Fibroblast of skin of left quadriceps (primary cell): ENCODE data around the gene ABCC6.
"Not testable (repeated sequence)": the region's sequence is repeated elsewhere in the genome, so short reads cannot be mapped to it uniquely, and the experiment has no call there.

ENCODE experiments used
- DNase-seq, 2 experiments: peaks; one replicate each; pipeline ENCODE4 v3.0.0-alpha.2; 2013; ENCODE audit warnings: low read depth in 2 of 2

ABCC6 gene

DNA sequence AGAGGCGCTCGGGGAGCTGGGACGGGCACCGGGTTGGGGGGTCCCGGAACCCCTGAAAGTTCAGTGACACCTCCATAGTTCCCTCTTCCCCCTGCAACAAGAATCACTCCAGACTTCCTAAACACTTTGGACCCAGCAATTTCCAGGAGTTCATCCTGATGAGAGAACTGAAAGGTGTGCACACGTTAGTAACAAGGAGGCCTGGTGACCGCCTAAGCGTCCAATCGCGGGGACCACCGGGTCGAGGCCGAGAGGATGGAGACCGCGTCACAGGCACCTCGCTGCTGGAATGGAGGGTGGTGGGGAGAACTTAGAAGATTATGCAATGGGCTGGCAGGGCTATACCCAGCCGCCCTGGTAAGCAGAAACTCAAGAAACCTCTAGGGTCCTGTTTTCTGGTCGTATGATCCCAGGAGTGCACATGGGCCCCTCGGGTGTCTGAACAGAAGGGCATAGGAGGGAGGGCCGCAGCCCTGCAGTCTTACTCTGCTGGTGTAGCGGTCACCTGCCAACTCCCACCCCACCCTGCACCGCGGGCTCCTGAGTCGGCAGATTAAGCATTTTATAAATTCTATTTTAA lies 458 bp upstream of the ABCC6 start:
- DNase-seq: not testable (repeated sequence)

DNA sequence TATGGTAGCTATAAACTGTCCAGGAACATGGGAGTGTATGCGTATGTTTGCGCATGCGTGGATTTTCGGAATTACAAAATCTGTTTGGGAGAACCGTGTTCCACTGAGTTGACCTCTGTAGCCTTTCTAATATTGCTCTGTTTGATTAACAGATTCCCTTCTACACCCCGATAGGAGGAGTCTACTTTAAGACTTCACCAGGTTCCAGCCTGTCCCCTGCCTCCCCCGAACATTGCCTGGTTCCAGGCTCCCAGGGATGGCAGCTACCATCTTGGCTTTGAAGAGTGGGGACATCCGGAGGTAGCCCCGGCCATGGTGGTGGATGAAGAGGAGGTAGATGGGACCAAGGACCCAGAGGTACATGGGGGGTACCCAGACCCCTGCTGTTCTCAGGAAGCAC lies 1.9 kb downstream of the ABCC6 start:
- not testable (repeated sequence) for DNase-seq

DNA sequence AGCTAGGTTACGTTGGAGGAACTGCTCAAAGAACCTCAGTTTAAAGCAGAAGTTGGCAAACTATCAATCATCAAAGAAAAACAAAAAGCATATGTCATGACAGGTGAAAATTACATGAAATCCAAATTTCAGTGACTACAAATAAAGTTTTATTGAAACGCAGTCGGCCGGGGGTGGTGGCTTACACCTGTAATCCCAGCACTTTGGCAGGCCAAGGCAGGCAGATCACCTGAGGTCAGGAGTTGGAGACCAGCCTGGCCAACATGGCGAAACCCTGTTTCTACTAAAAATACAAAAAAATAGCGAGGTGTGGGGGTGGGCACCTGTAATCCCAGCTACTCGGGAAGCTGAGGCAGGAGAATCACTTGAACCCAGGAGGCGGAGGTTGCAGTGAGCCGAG lies 2.8 kb downstream of the ABCC6 start:
- DNase-seq: not testable (repeated sequence)

DNA sequence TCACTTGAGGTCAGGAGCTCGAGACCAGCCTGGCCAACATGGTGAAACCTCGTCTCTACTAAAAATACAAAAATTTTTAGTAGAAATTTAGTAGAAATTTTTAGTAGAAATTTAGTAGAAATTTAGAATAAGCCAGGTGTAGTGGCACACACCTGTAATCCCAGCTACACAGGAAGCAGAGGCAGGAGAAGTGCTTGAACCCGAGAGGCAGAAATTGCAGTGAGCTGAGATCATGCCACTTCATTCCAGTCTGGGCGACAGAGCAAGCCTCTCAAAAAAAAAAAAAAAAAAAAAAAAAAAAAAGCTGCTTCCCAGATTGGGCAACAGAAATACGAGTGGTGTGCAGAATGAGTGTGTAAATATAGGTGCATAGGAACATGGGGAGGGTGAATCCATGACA lies 4.5 kb downstream of the ABCC6 start:
- DNase-seq: not testable (repeated sequence)

DNA sequence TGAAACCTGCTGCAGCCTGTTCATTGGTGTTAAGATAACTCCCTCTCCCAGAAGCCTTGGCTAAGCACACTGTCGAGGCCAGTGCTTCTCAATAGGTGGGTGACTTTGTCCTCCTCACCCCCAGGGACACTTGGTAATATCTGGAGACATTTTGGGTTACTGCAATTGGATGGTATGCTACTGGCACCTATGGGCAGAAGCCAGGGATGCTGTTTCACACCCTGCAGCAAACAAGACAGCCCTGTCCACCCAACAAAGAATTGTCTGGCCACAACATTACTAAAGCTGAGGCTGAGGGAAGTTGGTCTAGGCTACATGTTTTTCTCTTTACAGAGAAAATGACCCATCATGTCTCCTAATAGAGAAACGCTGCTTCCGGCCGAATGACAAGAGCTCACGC lies 4.9 kb downstream of the ABCC6 start:
- not testable (repeated sequence) for DNase-seq

DNA sequence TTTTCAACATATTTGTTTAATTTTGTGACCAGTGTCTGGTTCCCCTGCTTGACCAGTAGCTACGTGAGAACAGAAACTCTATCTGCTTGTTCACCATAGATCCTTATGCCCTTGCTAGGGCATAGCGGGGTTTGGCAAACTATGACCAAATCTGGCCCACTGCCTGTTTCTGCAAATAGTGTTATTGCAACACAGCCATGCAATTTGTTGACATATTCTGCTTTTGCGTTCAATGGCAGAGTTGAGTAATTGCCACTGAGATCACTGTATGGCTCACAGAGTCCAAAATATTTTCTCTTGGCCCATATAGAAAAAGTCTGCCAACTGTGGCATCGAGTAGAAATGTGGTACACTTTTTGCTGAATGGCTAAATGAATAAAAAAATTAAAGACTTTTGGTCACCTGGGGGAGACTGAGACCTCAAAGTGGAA lies 9.4 kb downstream of the ABCC6 start:
- DNase-seq: not testable (repeated sequence)

DNA sequence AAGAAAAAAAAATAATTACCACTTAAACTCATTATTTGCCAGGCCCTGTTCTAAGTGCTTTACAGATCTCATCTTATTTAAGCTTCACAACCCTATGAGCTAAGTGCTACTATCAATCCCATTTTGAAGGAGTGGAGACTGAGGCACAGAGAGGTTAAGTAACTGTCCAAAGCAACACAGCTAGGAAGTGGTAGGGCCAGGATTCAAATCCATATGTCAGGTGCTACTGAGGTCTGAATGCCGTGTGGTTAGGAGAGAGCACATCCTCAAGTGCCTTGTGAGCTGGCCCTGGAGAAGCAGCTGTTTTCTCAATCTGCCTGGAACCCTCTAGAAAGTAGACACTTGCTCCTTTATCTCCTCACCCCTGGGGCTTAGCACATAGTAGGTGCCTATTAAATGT lies 11.9 kb downstream of the ABCC6 start:
- DNase-seq: not testable (repeated sequence)

DNA sequence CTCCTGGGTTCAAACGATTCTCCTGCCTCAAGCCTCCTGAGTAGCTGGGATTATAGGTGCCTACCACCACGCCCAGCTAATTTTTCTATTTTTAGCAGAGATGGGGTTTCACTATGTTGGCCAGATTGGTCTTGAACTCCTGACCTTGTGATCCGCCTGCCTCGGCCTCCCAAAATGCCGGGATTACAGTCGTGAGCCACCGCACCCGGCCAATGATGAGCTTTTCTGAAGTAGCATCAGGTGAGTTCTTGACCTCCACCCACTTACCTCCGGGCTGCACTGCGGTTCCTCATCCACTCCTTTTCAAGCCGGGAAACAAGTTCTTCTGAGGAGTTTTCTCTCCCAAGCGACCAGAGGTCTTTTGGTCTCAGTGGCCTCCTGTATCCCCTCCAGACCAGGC lies 14.8 kb downstream of the ABCC6 start:
- not testable (repeated sequence) for DNase-seq

DNA sequence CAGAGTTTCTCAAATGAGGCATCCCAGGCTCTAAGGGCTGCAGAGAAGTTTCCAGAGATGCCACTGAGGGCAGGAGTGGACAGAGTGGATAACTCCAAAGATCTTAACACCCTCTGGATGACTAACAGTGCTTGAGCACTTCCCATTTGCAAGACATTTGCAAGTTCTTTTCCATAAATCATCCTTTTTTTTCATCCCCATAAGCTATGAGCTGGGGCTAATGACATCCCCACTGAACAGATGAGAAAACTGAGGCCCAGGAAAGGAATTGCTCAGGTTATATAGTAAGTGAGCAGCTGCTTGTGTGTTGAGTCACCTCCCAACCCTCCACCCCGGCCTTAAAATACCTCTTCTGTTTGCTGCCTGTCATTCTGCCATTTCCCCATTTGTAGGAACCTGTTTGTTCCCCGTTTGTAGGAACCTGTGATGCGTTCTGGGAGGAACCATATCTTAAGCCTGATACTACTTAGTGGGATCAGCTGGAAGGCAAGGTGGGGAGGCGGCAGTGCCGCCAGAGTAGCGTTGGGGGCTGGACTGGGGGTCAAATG lies 15.4 kb downstream of the ABCC6 start:
- DNase-seq: not testable (repeated sequence)

DNA sequence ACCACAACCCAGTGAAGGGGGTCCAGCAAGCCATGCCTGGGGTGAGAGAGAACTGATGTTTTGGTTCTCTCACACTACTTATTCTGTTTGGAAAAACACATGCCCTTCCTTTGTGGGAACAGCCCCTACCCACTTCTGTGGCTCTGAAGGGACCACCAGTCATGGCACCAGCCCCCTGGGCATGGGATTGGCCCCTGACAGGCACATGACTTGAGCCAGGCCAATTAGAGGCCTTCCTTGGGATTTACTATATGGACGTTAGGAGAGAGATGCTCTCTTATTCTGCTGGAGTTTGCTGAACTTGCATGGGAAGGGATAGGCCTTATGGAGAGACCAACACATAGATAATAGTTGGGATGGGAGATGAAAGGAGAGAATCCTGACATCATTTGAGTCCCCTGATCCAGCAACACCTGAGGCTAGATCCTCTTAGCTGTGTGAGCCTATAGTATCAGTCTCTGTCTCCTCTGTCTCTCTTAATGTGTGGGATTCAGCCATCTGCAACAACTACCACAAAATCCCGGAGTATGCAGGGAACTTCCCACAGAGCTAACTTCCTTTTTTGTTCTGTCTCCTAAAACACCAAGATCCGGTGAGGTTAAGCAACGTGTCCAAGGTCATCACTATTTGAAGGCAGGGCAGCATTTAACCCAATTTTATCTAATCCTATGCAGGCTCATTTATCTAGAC lies 16.1 kb downstream of the ABCC6 start:
- not testable (repeated sequence) for DNase-seq

DNA sequence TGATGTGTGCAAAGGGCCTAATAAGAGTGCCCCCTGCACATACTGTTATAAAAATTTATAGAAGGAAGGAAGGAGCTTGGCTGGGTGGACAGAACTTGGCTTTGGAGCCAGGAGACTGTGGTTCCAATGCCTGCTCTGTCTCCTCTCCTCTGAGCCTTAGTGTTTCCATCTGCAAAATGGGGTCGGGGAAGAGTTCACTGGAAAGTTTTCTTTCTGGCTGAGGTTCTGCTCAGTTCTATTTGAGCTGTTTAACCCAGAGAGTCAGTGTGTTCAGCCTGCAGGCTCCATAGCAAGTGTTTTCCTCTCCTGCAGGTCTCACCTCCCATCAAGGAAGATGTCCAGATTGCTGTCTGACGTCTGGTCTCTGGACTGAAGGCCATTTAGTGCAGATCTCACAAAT lies 17.4 kb downstream of the ABCC6 start:
- DNase-seq: not testable (repeated sequence)

DNA sequence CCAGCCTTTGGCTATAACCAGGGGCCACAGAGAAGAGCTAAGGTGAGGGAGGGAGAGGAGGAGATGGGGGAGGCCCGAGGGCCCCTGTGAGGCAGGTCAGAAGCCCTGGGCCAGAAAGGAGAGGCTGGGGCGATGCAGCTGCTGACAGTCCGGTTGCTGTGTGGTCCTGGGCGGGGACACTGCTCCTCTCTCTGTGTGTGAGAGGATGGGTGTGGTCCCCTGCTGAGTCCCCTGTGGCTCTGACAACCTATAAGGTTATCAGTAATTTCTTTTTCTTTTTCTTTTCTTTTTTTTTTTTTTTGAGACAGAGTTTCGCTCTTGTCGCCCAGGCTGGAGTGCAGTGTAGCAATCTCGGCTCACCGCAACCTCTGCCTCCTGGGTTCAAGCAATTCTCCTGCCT lies 18.7 kb downstream of the ABCC6 start:
- not testable (repeated sequence) for DNase-seq

DNA sequence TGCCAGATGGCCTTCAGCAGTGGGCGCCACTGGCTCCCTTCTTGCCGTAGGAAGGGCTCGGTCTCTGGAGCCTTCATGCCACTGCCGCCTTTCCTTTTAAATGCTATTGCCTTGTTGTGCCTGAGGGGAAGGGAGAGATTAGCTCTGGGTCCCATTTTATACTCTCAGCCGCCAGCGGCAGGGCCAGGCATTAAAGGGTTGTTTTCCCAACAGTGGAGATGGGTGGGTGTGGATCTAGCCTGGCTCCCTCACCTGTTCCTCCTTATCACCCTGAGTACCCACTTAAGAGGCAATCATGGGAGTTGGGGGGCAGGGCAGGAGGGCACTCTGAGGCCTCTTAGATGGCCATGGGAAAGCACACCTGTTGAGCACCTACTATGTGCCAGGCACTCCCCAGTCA lies 19.8 kb downstream of the ABCC6 start:
- not testable (repeated sequence) for DNase-seq

DNA sequence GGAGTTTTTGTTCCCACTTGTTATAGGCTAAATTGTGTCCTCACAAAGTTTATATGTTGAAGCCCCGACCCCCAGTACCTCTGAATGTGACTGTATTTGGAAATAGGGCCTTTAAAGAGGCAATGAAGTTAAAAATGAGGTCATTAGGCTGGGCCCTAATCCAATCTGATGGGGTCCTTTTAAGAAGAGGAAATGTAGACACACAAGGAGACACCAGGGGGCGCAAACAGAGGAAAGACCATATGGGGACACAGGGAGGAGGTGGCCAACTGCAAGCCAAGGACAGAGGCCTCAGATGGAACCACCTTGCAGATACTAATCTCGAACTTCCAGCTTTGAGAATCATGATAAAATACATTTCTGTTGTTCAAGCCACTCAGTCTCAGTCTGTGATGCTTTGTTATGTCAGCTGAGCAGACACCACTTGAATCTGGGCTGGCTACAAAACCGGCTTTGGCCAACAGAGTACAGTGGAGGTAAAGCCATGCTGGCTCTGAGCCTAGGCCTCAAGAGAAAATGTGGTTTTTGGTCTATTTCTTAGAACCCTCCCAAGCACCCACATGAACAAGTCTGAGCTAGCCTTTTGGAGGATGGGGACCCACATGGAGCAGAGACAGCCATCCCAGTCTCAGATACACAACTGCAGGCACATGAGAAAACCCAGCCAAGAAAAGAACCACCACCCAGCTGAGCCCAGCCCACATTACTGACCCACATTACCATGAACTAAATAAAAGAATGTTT lies 20.7 kb downstream of the ABCC6 start:
- DNase-seq: peak in 1 of 2 experiments; percentile 10

DNA sequence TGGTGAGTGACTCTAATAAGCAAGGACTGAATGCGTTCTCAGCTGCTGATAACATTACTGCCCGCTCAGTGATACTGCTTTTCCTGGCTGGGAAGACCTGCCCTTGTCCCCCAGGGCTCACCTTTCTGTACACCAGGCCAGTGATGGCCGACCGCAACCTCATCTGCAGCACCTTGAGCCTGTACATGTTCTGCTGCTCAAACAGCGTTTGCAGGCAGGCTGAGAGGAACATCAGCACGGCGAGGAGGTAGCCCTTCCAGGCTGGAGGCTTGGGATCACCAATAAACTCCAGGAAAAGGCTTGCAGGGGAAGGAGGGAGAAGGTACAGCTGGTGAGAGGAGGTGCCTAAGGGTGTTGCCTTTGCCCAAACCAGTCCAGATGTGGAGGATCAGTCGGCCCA lies 21.4 kb downstream of the ABCC6 start:
- DNase-seq: not testable (repeated sequence)

DNA sequence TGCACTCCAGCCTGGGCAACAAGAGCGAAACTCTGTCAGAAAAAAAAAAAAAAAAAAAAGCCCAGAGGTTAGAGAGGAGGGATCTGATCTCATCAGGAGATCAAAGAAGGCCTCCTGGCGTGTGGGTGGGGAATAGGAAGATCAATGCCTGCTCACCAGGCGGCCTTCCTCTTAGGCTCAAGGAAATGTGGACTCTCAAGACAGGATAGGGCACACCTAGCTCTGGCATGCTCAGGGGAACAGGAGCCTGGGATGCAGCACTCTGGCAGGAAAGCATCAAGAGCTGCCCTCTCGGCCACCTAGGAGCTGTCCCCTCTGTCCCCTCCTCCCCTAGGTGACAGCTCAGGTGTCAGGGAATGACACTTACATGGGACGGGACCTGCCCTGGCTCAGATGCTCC lies 22.9 kb downstream of the ABCC6 start:
- not testable (repeated sequence) for DNase-seq

DNA sequence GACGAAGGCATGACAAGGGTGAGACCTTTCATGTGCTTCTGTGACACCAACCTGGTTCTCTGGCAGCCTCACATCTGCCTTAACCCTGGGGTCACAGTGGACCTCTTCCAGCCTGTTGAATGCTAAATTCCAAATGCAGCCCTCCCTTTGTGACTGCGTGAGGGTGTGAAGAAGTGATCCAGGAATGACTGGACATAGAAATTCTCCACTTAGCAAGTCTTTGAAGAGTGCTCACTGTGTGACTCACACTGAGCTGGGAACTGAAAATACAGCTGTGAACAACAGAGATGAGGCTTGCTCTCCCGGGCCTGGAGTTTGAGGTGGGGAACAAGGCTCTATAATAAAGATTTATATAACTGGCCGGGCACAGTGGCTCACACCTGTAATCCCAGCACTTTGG lies 23.9 kb downstream of the ABCC6 start:
- DNase-seq: peak in 1 of 2 experiments; percentile 1

DNA sequence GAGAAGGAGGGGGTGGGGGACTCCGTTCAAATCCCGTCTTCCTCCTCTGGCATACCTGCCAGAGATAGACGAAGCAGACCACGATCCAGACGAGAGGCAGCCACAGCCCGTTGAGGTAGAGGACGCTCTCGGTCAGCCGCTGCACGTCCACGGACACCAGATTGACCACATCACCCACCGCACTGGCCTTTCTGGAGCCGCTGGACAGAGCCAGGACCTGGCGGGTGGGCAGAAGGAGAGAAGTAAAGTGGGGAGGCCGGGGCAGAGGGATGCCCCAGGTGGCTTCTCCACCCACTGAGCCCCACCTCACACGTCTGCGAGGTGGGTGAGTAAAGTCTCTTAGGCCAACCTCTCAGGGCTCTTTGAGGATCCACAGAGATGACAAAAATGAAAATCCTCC lies 25.3 kb downstream of the ABCC6 start:
- DNase-seq: no peak

DNA sequence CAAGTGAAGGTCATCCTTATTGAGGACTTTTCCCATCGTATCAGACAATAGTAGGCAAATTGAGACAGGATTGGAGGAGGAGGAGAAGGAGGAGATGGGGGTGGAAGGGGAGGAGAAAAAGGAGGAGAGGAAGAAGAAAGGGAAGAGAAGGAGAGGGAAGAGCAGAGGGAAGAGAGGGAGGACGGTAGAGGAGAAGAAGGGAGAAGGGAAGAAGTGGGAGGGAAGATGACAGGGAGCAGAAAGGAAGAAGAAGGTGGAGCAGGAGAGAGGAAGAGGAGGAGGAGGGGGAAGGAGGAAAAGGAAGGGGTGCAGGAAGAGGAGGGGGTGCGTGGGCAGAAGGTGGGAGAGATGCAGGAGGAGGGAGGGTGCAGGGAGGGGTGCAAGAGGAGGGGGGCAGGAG lies 26.0 kb downstream of the ABCC6 start:
- no peak for DNase-seq

DNA sequence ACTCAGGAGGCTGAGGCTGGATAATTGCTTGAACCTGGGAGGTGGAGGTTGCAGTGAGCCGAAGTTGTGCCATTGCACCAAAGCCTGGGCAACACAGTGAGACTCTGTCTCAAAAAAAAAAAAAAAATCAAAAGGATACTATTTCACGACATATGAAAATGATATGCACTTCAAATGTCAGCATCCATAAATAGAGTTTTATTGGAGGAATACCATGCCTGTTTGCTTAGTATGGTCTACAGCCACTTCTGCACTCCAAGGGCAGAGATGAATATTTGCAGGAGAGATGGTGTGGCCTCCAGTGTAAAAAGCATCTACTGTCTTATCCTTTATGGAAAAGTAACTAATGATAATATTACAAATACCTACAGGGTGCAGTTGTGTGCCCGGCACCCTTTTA lies 27.2 kb downstream of the ABCC6 start:
- no peak for DNase-seq

DNA sequence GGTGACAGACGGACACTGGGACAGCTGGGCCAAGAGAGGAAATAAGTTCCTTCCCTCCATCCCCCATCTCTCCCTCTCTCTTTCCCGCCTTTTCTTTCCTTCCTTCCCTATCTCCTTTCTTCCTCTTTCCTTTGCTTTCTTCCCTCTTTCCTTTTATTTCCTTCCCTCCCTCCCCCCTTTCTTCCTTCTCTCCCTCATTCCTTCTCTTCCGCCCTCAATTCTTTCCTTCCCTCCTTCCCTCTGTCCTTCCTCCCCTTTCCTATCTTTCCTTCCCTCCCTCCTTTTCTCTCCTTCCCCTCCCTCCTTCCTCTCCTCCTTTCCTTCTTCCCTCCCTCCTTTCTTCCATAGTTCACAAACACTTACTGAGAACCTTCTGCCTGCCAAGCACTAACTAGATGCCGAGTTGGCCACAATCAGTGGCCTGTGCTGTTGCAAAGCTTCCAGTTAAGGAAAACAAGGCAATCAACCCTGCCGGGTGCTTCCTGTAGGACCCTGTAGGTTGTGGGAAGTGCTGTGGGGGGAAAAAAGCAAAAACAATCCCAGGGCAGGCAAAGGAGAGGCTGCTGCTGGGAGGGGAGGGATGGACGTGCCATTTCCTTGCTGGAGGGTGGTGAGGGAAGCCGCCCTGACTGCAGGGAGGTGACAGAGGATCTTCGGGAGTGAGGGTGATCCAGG lies 31.7 kb downstream of the ABCC6 start:
- DNase-seq: no peak

DNA sequence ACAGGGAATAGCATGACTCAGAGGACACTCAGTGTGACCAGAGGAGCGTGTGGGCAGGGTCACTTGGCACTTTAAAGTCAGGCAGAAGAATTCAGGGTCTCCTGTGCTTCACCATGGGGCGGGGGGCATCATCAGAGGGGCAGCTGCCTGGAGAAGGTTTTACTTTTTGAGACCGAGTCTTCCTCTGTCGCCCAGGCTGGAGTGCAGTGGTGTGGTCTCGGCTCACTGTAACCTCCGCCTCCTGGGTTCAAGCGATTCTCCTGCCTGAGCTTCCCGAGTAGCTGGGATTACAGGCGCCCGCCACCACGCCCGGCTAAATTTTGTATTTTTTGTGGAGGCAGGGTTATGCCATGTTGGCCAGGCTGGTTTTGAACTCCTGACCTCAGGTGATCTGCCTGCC lies 32.3 kb downstream of the ABCC6 start:
- DNase-seq: not testable (repeated sequence)
